Vagina (tissue), 2 donors: ENCODE data around the gene SCTR.

Experiments used
- CTCF ChIP-seq, 3 experiments: fragments of 450-650 bp in 2 of 3; fragments of 200-600 bp in 1 of 3; sonication (generic) in 1 of 3; IDR thresholded peaks; one replicate each; pipeline ENCODE4 v1.5.1; 2017 to 2019; ENCODE audit warnings: antibody characterized with exemption in 3 of 3, mild to moderate bottlenecking in 2 of 3, moderate library complexity in 2 of 3
- POLR2A ChIP-seq, 2 donors: fragments of 450-650 bp; IDR thresholded peaks; one replicate each; pipeline ENCODE4 v1.6.1; 2017; ENCODE audit warnings: antibody characterized with exemption in 2 of 2, mild to moderate bottlenecking in 2 of 2, moderate library complexity in 2 of 2
- POLR2AphosphoS5 ChIP-seq, 2 donors: sonication (generic); formaldehyde crosslinking; IDR thresholded peaks; one replicate each; pipeline ENCODE4 v1.9.0; 2017; ENCODE audit warnings: antibody characterized with exemption in 2 of 2, mild to moderate bottlenecking in 2 of 2, low read depth in 1 of 2; ENCODE audit not compliant: insufficient read depth in 1 of 2

- TF ChIP-seq CTCF (IDR thresholded peaks at IDR 0.05), result no peak
- no peak for TF ChIP-seq POLR2A (IDR thresholded peaks at IDR 0.05)
- no peak for TF ChIP-seq POLR2AphosphoS5 (IDR thresholded peaks at IDR 0.05; ENCODE audit: insufficient read depth in 1 of 2, low read depth in 1 of 2)
Observed at GRCh38 chr2:119436993-119437772, 87.1 kb downstream of the SCTR start.
